GM21825 (cell line): Measurements from ENCODE around the gene KRT2.

Experiments used
- ATAC-seq: cut with Tn5 transposase; IDR thresholded peaks from one replicate; pipeline ENCODE4 v1.9.1; 2021; ENCODE audit warnings: mild to moderate bottlenecking, moderate library complexity; ENCODE audit not compliant: unreplicated experiment

The KRT2 gene

GRCh38 chr12:52617403-52617785 lies 34.6 kb downstream of the KRT2 start:
- ATAC-seq, result no peak

GRCh38 chr12:52616680-52617402 lies 35.2 kb downstream of the KRT2 start:
- no peak for ATAC-seq

GRCh38 chr12:52615912-52616311 lies 36.1 kb downstream of the KRT2 start:
- ATAC-seq, result no peak

- no peak for ATAC-seq
These were observed 36.7 kb downstream of the KRT2 start for GRCh38 chr12:52615208-52615868.

- ATAC-seq, result no peak
These were observed 37.4 kb downstream of the KRT2 start for GRCh38 chr12:52614381-52615207.

GRCh38 chr12:52613384-52614030 lies 38.5 kb downstream of the KRT2 start:
- ATAC-seq, result no peak

- no peak for ATAC-seq
These were observed 39.3 kb downstream of the KRT2 start for GRCh38 chr12:52612431-52613383.

- no peak for ATAC-seq
These were observed 40.9 kb downstream of the KRT2 start for GRCh38 chr12:52611080-52611468.

GRCh38 chr12:52608826-52609630 lies 43.0 kb downstream of the KRT2 start:
- ATAC-seq, result no peak

- ATAC-seq, result no peak
These were observed 43.9 kb downstream of the KRT2 start for GRCh38 chr12:52608161-52608560.

GRCh38 chr12:52607314-52607713 lies 44.7 kb downstream of the KRT2 start:
- no peak for ATAC-seq

GRCh38 chr12:52606581-52607218 lies 45.3 kb downstream of the KRT2 start:
- no peak for ATAC-seq

GRCh38 chr12:52606096-52606495 lies 45.9 kb downstream of the KRT2 start:
- no peak for ATAC-seq

- no peak for ATAC-seq
These were observed 46.5 kb downstream of the KRT2 start for GRCh38 chr12:52605542-52605941.

- ATAC-seq, result no peak
These were observed 47.2 kb downstream of the KRT2 start for GRCh38 chr12:52604859-52605258.

GRCh38 chr12:52603314-52603713 lies 48.7 kb downstream of the KRT2 start:
- no peak for ATAC-seq

- no peak for ATAC-seq
These were observed 49.5 kb downstream of the KRT2 start for GRCh38 chr12:52602552-52602951.

- no peak for ATAC-seq
These were observed 50.3 kb downstream of the KRT2 start for GRCh38 chr12:52601671-52602070.

GRCh38 chr12:52600941-52601481 lies 51.0 kb downstream of the KRT2 start, which contains the start of gene KRT72:
Gene KRT72 (minus strand): TSS chr12:52601463. CDS start chr12:52601452, 11 bp downstream.
- no peak for ATAC-seq
